Amniotic epithelial cell (primary cell): ENCODE data around the gene SHROOM2.
A peak's percentile ranks its signal among the peaks of the same experiment; 100 is the strongest.

ENCODE experiments used
- DNase-seq: peaks from one replicate; pipeline ENCODE4 v3.0.0-alpha.2; 2010; ENCODE audit warnings: low read depth

SHROOM2 gene

GRCh38 chrX:9897761-9898161, 111.5 kb downstream of the SHROOM2 start:
- peak; percentile 88 for DNase-seq

GRCh38 chrX:9899640-9900111, 113.4 kb downstream of the SHROOM2 start:
- DNase-seq: peak; percentile 76

- DNase-seq: no peak
These were observed 116.4 kb downstream of the SHROOM2 start for GRCh38 chrX:9902656-9903055.

- DNase-seq: no peak
These were observed 116.9 kb downstream of the SHROOM2 start for GRCh38 chrX:9903146-9903545.

GRCh38 chrX:9905288-9905687, 119.1 kb downstream of the SHROOM2 start:
- peak; percentile 47 for DNase-seq

- no peak for DNase-seq
These were observed 119.5 kb downstream of the SHROOM2 start for GRCh38 chrX:9905721-9906120.

GRCh38 chrX:9906919-9907318, 120.7 kb downstream of the SHROOM2 start:
- no peak for DNase-seq

GRCh38 chrX:9907645-9908387, 121.6 kb downstream of the SHROOM2 start:
- DNase-seq: peak; percentile 89

GRCh38 chrX:9909254-9909653, 123.0 kb downstream of the SHROOM2 start:
- DNase-seq: no peak

- peak; percentile 68 for DNase-seq
These were observed 125.3 kb downstream of the SHROOM2 start for GRCh38 chrX:9911487-9911886.

- no peak for DNase-seq
These were observed 126.3 kb downstream of the SHROOM2 start for GRCh38 chrX:9912351-9913145.

- DNase-seq: peak; percentile 78
These were observed 126.9 kb downstream of the SHROOM2 start for GRCh38 chrX:9913146-9913433.

GRCh38 chrX:9917861-9918260, 131.6 kb downstream of the SHROOM2 start:
- DNase-seq: no peak

GRCh38 chrX:9919632-9920172, 133.5 kb downstream of the SHROOM2 start:
- DNase-seq: peak; percentile 13

GRCh38 chrX:9921407-9921806, 135.2 kb downstream of the SHROOM2 start:
- DNase-seq: no peak

GRCh38 chrX:9923357-9923756, 137.1 kb downstream of the SHROOM2 start:
- DNase-seq: no peak

- DNase-seq: no peak
These were observed 139.8 kb downstream of the SHROOM2 start for GRCh38 chrX:9926002-9926401.

GRCh38 chrX:9927698-9928482, 141.7 kb downstream of the SHROOM2 start:
- DNase-seq: no peak

GRCh38 chrX:9935436-9935835, 149.2 kb downstream of the SHROOM2 start:
- DNase-seq: no peak

GRCh38 chrX:9937761-9938160, 151.5 kb downstream of the SHROOM2 start:
- no peak for DNase-seq

GRCh38 chrX:9938516-9938915, 152.3 kb downstream of the SHROOM2 start:
- no peak for DNase-seq

- peak; percentile 73 for DNase-seq
These were observed 154.2 kb downstream of the SHROOM2 start for GRCh38 chrX:9940421-9940820.
